Gastroesophageal sphincter (tissue), 3 donors: ENCODE measurements around the gene TMPRSS5.

Source experiments
- CTCF ChIP-seq, 4 experiments: fragments of 200-600 bp in 2 of 4; fragments of 450-650 bp in 2 of 4; sonication (generic) in 1 of 4; IDR thresholded peaks; one replicate each; pipeline ENCODE4 v1.5.1; 2017 to 2019; ENCODE audit warnings: antibody characterized with exemption in 4 of 4, mild to moderate bottlenecking in 2 of 4, moderate library complexity in 2 of 4
- POLR2AphosphoS5 ChIP-seq: sonication (generic); formaldehyde crosslinking; IDR thresholded peaks from one replicate; pipeline ENCODE4 v1.6.1; 2017; ENCODE audit warnings: antibody characterized with exemption

DNA sequence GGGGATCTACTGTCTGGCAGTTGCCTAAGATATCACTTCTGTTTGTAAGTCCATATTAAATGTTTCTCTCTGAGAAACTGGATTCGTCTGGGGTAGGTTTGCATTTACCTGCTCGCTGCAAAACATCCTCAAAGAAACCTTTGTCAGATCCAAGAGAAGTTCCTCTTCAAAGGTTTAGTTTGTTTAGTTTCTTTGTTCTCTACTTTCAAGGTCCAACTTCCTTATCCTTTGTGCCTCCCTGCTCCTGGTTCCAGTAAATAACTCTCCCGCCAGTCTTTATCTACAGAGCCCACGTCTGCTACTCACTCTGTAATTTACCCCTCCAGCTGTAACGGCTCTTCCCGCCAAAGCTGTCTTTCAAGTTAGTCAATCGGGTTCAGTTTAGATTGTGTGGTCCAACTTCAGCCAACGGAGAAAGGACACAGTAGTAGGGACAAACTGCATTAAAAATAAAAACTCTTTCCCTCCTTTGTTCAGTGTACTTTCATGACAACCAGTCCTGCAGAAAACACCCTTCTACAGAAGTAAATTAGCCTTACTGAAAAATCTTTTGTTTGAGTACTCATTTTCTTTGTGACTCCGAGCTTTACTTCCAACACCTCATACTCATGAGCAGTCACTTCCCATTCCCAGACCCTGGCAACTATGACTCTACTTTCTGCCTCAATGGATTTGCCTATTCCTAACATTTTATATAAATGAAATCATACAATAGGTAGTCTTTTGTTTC, 41.0 kb downstream of the TMPRSS5 start:
- TF ChIP-seq POLR2AphosphoS5 (no peak), CTCF (IDR thresholded peaks at IDR 0.05) (no peak)
